Stimulated activated CD8-positive, alpha-beta memory T cell treated with anti-CD3 and anti-CD28 coated beads, Interleukin-4, amount 100 ng/mL, for 48 hours (primary cell): ENCODE measurements around the gene RIBC2.

Experiments used
- DNase-seq: peaks from one replicate; pipeline ENCODE4 v3.0.0-alpha.2; 2020

RIBC2 gene

DNA sequence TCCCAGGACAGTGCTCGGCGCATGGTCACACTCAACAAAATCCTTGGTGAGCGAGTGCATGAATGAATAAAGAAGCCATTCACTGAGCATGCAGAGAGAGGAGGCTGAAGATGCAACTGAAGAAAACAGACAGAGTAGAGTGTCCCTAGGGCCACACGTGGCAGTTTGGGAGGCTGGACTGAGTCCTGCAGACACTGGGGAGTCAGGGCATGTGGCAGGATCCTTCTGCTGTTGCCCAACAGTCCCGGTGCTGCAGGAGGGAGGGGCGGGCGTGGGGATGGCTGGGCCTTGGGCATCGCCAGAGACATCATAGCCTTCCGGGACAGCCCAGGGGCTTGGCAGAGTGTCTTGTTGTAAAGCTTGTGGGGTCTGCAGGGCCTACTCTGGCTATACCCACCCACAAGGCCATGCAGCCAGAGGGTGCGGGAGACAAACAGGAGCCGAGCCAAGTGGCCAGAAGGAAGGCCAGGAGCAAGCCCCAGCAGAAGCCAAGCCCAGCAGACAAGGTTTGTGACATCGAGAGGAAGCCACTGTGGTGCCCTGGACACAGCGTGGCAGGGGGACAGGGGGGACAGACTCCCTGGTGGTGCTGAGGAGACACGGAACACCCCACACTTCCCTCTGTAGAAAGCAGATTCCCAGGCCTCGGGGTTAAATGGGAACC, 62.5 kb downstream of the RIBC2 start:
- no peak for DNase-seq

DNA sequence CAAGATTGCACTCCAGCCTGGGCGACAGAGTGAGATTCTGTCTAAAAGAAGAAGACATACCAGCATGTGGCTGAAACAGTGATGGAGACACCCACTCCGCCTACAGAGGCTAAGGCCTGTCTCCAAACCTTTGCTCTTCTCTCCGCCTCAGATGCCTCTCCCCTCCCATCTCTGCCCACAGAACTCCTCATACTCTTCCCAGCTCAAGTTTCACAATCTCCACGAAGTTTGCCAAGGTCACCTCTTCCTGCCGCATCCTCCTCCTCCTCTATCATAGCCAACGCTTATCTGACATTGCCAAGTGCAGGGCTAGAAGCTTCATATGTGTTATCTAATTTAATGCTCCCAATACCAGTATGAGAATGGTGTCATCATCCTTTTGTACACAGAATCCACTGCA, 63.3 kb downstream of the RIBC2 start:
- DNase-seq: no peak

DNA sequence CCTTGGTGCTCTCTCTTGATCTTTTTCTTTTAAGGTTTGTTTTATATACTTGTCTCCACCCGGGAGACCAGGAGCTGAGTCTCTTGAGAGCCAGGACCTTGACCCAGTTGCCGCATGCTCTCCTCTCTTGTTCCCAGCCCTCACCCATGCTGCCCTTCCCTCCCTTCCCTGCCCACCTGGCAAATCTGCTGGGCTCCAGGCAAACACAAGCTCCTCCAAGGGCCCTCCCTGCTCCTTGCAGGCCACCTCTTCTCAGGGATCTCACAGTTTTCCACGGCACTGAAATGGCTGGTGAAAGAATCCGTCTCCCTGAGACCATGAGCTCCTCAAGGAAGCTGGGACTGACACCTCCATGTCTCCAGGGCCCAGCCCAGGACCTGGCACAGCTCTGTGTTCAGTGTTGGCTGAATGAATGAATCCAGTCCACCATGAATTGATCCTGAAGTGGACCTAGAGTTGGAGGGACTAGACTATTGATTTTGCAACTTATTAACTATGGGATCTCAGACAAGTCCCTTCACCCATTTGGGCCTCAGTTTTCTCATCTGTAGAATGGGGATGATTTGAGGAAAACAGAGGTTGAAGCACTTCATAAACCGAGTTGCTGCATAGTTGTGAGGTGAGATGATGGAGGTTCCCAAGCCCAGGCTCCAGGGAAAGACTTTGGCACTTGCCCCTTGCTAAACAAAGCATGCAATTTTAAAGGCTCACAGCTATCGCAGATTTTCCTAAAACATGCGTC, 64.0 kb downstream of the RIBC2 start:
- no peak for DNase-seq

GRCh38 chr22:45478108-45478771, 64.7 kb downstream of the RIBC2 start:
- no peak for DNase-seq

DNA sequence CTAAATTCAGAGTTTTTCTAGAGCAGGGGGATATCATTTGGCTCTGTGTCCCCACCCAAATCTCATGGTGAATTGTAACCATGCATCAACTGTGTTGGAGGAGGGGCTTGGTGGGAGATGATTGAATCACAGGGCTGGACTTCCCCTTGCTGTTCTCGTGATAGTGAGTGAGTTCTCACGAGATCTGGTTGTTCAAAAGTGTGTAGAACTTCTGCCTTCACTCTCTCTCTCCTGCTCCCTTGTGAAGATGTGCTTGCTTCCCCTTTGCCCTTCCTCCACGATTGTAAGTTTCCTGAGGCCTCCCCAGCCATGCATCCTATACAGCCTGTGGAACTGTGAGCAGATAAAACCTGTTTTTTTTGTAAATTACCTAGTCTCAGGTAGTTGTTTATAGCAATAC, 67.2 kb downstream of the RIBC2 start:
- DNase-seq: no peak

DNA sequence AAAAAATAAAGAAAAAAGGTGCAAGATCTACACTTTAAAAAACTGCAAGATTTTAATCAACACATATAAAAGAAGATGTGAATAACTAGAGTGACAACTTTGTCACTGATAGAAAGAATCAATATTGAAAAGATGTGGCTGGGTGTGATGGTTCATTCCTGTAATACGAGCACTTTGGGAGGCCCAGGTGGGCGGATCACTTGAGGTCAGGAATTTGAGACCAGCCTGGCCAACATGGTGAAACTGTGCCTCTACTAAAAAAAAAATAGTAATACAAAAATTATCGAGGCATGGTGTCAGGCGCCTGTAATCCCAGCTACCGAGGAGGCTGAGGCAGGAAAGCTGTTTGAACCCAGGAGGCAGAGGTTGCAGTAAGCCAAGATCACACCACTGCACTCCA, 68.2 kb downstream of the RIBC2 start:
- DNase-seq: no peak
